Nephron progenitor cell (in vitro differentiated cells): ENCODE results near the gene LRP1.

Source experiments
- DNase-seq: peaks from one replicate; pipeline ENCODE4 v3.0.0; 2021
- H3K27ac Mint-ChIP-seq: 2 replicates; pipeline ENCODE4 v1.8.0; 2021; ENCODE audit warnings: mild to moderate bottlenecking, moderate library complexity, mixed read lengths
- H3K27me3 Mint-ChIP-seq: 2 replicates; pipeline ENCODE4 v1.8.0; 2021; ENCODE audit warnings: mild to moderate bottlenecking, low read depth, mixed read lengths; ENCODE audit not compliant: poor library complexity
- H3K36me3 Mint-ChIP-seq: 2 replicates; pipeline ENCODE4 v1.8.0; 2021; ENCODE audit warnings: low read depth, mixed read lengths
- H3K4me1 Mint-ChIP-seq: 2 replicates; pipeline ENCODE4 v1.8.0; 2021; ENCODE audit warnings: mixed read lengths
- H3K4me3 Mint-ChIP-seq: 2 replicates; pipeline ENCODE4 v1.8.0; 2021; ENCODE audit warnings: mild to moderate bottlenecking, moderate library complexity, mixed read lengths
- H3K9me3 Mint-ChIP-seq: 2 replicates; pipeline ENCODE4 v1.8.0; 2021; ENCODE audit warnings: mild to moderate bottlenecking, moderate library complexity, mixed read lengths
- TF ChIP-seq, protein P1 (sequence below): fragments of 200-600 bp; sonication (generic); IDR thresholded peaks from 2 replicates; pipeline ENCODE4 v1.5.0; 2021; ENCODE audit warnings: antibody characterized with exemption

The LRP1 gene

GRCh38 chr12:57131896-57132744 lies 3.8 kb downstream of the LRP1 start:
- Mint-ChIP-seq H3K36me3 (no peaks in the 10 kb centered on the region), H3K4me1 (peaks cover 78% of the 10 kb centered on the region), H3K27me3 (peaks cover 12% of the 10 kb centered on the region), H3K4me3 (peak overlapping the region; percentile 90), H3K27ac (peak overlapping the region; percentile 58), H3K9me3 (no peaks in the 10 kb centered on the region)
- no peak for DNase-seq
- TF ChIP-seq, protein P1, sequence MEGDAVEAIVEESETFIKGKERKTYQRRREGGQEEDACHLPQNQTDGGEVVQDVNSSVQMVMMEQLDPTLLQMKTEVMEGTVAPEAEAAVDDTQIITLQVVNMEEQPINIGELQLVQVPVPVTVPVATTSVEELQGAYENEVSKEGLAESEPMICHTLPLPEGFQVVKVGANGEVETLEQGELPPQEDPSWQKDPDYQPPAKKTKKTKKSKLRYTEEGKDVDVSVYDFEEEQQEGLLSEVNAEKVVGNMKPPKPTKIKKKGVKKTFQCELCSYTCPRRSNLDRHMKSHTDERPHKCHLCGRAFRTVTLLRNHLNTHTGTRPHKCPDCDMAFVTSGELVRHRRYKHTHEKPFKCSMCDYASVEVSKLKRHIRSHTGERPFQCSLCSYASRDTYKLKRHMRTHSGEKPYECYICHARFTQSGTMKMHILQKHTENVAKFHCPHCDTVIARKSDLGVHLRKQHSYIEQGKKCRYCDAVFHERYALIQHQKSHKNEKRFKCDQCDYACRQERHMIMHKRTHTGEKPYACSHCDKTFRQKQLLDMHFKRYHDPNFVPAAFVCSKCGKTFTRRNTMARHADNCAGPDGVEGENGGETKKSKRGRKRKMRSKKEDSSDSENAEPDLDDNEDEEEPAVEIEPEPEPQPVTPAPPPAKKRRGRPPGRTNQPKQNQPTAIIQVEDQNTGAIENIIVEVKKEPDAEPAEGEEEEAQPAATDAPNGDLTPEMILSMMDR, result no peak

DNA sequence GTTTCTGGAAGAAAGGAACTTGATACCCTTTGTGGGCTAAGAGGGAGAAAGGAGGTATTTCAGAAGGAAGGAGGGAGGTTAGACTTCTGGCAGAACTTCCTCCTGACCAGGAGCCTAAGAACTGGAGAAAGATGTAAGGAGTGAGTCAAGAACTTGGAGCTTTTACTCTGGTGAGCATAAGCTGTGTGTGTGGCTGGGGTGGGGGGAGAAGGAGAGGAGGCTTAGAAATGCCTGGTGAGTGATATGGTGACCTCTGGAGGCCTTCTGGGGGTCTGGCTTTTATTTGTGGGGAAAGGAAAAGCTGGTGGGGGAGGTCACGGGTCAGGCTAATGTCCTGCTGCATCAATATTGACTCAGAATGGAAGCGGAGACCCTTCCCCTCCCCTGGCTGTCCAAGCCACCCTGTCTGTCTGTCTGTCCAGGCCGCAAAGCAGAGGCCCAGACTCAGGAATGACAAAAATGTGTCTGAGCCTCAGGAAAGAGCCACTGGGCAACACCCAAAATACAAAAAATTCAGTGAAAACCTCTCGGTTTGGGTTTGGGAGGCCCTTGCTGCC lies 4.8 kb downstream of the LRP1 start:
- peak overlapping the region; percentile 58 for H3K27ac Mint-ChIP-seq
- H3K9me3 Mint-ChIP-seq, result no peaks in the 10 kb centered on the region
- DNase-seq, result no peak
- H3K4me1 Mint-ChIP-seq, result peaks cover 83% of the 10 kb centered on the region
- peaks cover 11% of the 10 kb centered on the region for H3K27me3 Mint-ChIP-seq
- peak overlapping the region; percentile 68 for H3K4me3 Mint-ChIP-seq
- TF ChIP-seq, protein P1, result no peak
- no peaks in the 10 kb centered on the region for H3K36me3 Mint-ChIP-seq

GRCh38 chr12:57133916-57134315 lies 5.6 kb downstream of the LRP1 start:
- peak overlapping the region; percentile 57 for H3K4me3 Mint-ChIP-seq
- peaks cover 5% of the 10 kb centered on the region for H3K36me3 Mint-ChIP-seq
- peaks cover 11% of the 10 kb centered on the region for H3K27me3 Mint-ChIP-seq
- peaks cover 91% of the 10 kb centered on the region for H3K4me1 Mint-ChIP-seq
- DNase-seq, result no peak
- no peaks in the 10 kb centered on the region for H3K9me3 Mint-ChIP-seq
- peak overlapping the region; percentile 88 for H3K27ac Mint-ChIP-seq
- TF ChIP-seq, protein P1, result no peak

DNA sequence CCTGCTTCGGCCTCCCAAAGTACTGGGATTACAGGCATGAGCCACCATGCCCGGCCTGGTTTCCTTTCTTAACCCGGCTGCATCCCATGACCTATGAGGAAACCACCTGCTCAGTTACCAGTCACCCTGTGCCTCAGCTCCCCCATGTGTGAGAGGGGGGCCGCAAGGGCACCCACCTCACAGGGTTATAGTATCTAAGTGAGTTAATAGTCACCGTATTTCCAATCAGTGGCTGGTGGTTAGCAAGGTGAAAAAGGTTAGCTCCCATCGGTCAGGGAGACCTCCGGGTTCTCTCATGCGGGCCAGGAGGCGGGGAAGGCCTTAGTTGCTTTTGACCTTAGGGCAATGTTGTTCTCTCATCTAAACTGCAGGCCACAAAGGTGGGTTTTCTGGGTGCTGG lies 6.7 kb downstream of the LRP1 start:
- peaks cover 97% of the 10 kb centered on the region for H3K4me1 Mint-ChIP-seq

GRCh38 chr12:57135527-57136326 lies 7.4 kb downstream of the LRP1 start:
- H3K9me3 Mint-ChIP-seq, result no peaks in the 10 kb centered on the region
- TF ChIP-seq, protein P1, result no peak
- H3K4me3 Mint-ChIP-seq, result peak overlapping the region; percentile 58
- H3K36me3 Mint-ChIP-seq, result peaks cover 21% of the 10 kb centered on the region
- peak; percentile 30 for DNase-seq
- peak overlapping the region; percentile 88 for H3K27ac Mint-ChIP-seq
- H3K4me1 Mint-ChIP-seq, result peaks cover 96% of the 10 kb centered on the region
- peaks cover 4% of the 10 kb centered on the region for H3K27me3 Mint-ChIP-seq

More for the DNA sequence above, 6.7 kb downstream of the LRP1 start:
- Mint-ChIP-seq H3K27me3 (peaks cover 10% of the 10 kb centered on the region), H3K4me3 (peak overlapping the region; percentile 58), H3K36me3 (peaks cover 14% of the 10 kb centered on the region), H3K9me3 (no peaks in the 10 kb centered on the region), H3K27ac (peak overlapping the region; percentile 88)
- DNase-seq, result no peak
- TF ChIP-seq, protein P1, result no peak
